MCF 10A (cell line): ENCODE data around the gene HTR1B. TPM values are rescaled to one million over a fixed set of nuclear protein-coding genes. Genes with fewer than 3 reads are reported as not detected.
A peak's percentile ranks its signal among the peaks of the same experiment; 100 is the strongest.

Experiments used
- BruUV-seq: library from RNA; stranded (reverse); fragments of 400-500 nt; replicated peaks from 2 replicates; lab custom pipeline; 2021; lab: Mats Ljungman, UMichigan
- CTCF ChIA-PET: fragments of 300-600 bp; sonication (Branson Sonifier 250); formaldehyde crosslinking; extraction: SDS; loops from one replicate; lab custom pipeline; 2021; ENCODE audit warnings: antibody characterized with exemption, inconsistent platforms; lab: Yijun Ruan, JAX
- POLR2A ChIA-PET: fragments of 300-600, 350-650 bp; sonication (Branson Sonifier 250); formaldehyde crosslinking; extraction: SDS; loops from one replicate; lab custom pipeline; 2020; ENCODE audit warnings: antibody characterized with exemption, inconsistent platforms; lab: Yijun Ruan, JAX
- DNase-seq: peaks from one replicate; pipeline ENCODE4 v3.0.0-alpha.2; 2018; ENCODE audit not compliant: unreplicated experiment
- H3K27ac Mint-ChIP-seq: one replicate; pipeline ENCODE4 v1.8.0; 2022; ENCODE audit warnings: mild to moderate bottlenecking, low read depth, mixed read lengths; ENCODE audit not compliant: unreplicated experiment
- H3K27me3 Mint-ChIP-seq: one replicate; pipeline ENCODE4 v1.8.0; 2022; ENCODE audit warnings: mixed read lengths; ENCODE audit not compliant: insufficient read depth, unreplicated experiment
- H3K36me3 Mint-ChIP-seq: one replicate; pipeline ENCODE4 v1.8.0; 2022; ENCODE audit warnings: mild to moderate bottlenecking, moderate library complexity, mixed read lengths; ENCODE audit not compliant: insufficient read depth, unreplicated experiment
- H3K4me1 Mint-ChIP-seq: one replicate; pipeline ENCODE4 v1.8.0; 2022; ENCODE audit warnings: mixed read lengths; ENCODE audit not compliant: insufficient read depth, unreplicated experiment
- H3K4me3 Mint-ChIP-seq: one replicate; pipeline ENCODE4 v1.8.0; 2022; ENCODE audit warnings: mild to moderate bottlenecking, moderate library complexity, mixed read lengths; ENCODE audit not compliant: unreplicated experiment
- H3K9me3 Mint-ChIP-seq: one replicate; pipeline ENCODE4 v1.8.0; 2022; ENCODE audit warnings: mixed read lengths; ENCODE audit not compliant: unreplicated experiment
- intact Hi-C: fragments of 100-400 bp; cut with micrococcal nuclease; formaldehyde crosslinking; loops from 2 replicates; pipeline ENCODE4 v1.14.1; 2022
- total RNA-seq: library from RNA; stranded (reverse); gene quantifications from 2 replicates; pipeline ENCODE4 v1.2.3, GENCODE V29; 2022
- TF ChIP-seq, protein P1 (sequence below): fragments of 200-600 bp; IDR thresholded peaks from one replicate; pipeline ENCODE4 v1.8.0; 2022; ENCODE audit warnings: antibody characterized with exemption, mild to moderate bottlenecking; ENCODE audit not compliant: unreplicated experiment

The HTR1B gene
- total RNA-seq, 1 experiment from 2014 or later, result not detected

DNA sequence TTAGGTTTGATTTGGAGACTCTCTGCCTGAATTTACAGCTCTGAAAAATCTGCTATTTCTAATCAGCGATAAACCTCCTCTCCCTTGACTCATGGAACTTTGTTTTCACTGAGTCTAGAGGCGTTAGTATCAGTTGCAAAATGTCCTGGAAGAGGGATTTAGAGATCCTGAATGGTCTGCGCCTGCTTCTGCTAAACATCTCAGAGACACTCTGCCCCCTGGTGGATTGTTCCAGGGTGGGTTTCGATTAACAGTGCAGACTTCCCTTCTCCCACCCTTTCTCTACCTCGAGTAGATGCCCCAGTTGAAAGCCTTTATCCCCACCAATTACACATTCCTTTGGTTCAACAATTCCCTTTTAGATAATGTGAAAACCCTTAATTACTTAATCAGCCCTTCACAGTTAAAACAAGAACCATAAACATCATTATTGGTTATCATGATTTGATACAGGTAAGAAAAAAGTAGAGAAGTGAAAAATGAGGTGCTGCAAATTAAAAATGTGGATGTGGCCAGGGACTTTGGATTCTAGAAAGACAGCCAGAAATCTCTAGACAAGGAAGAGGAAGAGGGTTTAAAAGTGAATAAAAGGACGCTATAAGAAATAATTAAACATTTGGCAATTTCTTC is 5.5 kb downstream of the HTR1B start:
- intact Hi-C loops, result loop anchor here (1.0 to 10.0 kb wide), 4 partner anchors 513 to 1565 kb away; no protein-coding TSS in a partner anchor
- CTCF ChIA-PET, result interaction anchor here (0.6 to 3.1 kb wide), 25 partner anchors 7 to 1565 kb away, joined by 3 to 14 read pairs (median 3); no protein-coding TSS in a partner anchor
- H3K36me3 Mint-ChIP-seq, result peaks cover 5% of the 10 kb centered on the region
- no peaks in the 10 kb centered on the region for H3K27me3 Mint-ChIP-seq
- POLR2A ChIA-PET, result interaction anchor here (0.7 to 1.3 kb wide), 3 partner anchors 14 to 926 kb away, joined by 3 to 6 read pairs (median 5); no protein-coding TSS in a partner anchor
- no TSS peak for BruUV-seq
- peak; percentile 95 for DNase-seq
- TF ChIP-seq, protein P1, sequence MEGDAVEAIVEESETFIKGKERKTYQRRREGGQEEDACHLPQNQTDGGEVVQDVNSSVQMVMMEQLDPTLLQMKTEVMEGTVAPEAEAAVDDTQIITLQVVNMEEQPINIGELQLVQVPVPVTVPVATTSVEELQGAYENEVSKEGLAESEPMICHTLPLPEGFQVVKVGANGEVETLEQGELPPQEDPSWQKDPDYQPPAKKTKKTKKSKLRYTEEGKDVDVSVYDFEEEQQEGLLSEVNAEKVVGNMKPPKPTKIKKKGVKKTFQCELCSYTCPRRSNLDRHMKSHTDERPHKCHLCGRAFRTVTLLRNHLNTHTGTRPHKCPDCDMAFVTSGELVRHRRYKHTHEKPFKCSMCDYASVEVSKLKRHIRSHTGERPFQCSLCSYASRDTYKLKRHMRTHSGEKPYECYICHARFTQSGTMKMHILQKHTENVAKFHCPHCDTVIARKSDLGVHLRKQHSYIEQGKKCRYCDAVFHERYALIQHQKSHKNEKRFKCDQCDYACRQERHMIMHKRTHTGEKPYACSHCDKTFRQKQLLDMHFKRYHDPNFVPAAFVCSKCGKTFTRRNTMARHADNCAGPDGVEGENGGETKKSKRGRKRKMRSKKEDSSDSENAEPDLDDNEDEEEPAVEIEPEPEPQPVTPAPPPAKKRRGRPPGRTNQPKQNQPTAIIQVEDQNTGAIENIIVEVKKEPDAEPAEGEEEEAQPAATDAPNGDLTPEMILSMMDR, result peak; percentile 54
- H3K4me1 Mint-ChIP-seq, result peaks cover 11% of the 10 kb centered on the region
- peak overlapping the region; percentile 4 for H3K27ac Mint-ChIP-seq
- H3K4me3 Mint-ChIP-seq, result no peak overlapping the region
- no peaks in the 10 kb centered on the region for H3K9me3 Mint-ChIP-seq

DNA sequence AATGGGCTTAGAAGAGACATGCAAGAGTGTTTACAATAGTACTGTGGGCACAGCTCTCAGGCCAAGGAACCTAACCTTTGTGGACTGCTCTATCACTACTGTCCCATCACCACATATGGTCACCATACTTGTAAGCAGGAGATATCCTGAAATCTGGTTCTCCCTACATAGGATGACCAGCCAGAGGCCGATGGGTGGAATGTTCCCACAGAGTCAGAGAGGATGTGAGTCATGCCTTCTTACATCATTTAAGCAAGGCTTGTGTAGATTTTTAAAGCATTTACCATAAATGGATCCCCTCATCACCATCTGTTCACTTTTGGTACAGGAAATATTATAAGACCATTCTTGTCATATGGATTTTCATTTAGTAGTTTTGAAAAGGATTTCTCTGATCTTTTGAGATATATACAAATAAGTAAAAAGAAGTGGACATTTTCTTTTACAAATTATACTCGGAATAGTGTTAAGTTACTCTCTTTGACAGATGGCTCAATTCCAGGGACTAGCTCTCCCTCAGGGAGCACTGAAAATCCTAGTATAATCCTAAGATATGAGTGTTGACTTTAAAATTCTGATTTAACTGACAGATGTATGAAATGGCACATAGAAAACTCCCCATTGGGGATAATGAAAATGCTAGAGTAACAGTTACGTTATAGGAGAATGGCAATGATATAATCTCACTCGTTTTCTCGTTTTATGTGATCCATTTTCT is 6.6 kb downstream of the HTR1B start:
- Mint-ChIP-seq H3K4me3 (no peak overlapping the region), H3K36me3 (peaks cover 5% of the 10 kb centered on the region), H3K4me1 (peaks cover 11% of the 10 kb centered on the region), H3K9me3 (no peaks in the 10 kb centered on the region), H3K27ac (peak overlapping the region; percentile 79), H3K27me3 (no peaks in the 10 kb centered on the region)
- peak; percentile 96 for DNase-seq
- CTCF ChIA-PET, result interaction anchor here (0.6 to 3.1 kb wide), 15 partner anchors 10 to 1563 kb away, joined by 3 to 14 read pairs (median 3); no protein-coding TSS in a partner anchor
- POLR2A ChIA-PET, result interaction anchor here (0.7 to 1.3 kb wide), 2 partner anchors 774 to 925 kb away, joined by 3 to 6 read pairs; no protein-coding TSS in a partner anchor
- BruUV-seq, result TSS peak; percentile 98
- intact Hi-C loops, result loop anchor here (1.0 to 10.0 kb wide), 4 partner anchors 512 to 1563 kb away; no protein-coding TSS in a partner anchor
- TF ChIP-seq, protein P1, result no peak

GRCh38 chr6:77455271-77455670 is 8.0 kb downstream of the HTR1B start:
- intact Hi-C loops, result loop anchor here (10.0 kb wide), 1 partner anchor 510 kb away; no protein-coding TSS in a partner anchor
- H3K4me1 Mint-ChIP-seq, result peaks cover 11% of the 10 kb centered on the region
- no peaks in the 10 kb centered on the region for H3K9me3 Mint-ChIP-seq
- no peaks in the 10 kb centered on the region for H3K27me3 Mint-ChIP-seq
- BruUV-seq, result no TSS peak
- peaks cover 5% of the 10 kb centered on the region for H3K36me3 Mint-ChIP-seq
- ChIA-PET CTCF (interaction anchor here (1.1 to 3.1 kb wide), 3 partner anchors 9 to 1520 kb away, joined by 3 to 14 read pairs (median 5); no protein-coding TSS in a partner anchor), POLR2A (interaction anchor here (0.7 to 1.7 kb wide), 2 partner anchors 11 to 1225 kb away, joined by 3 read pairs; no protein-coding TSS in a partner anchor)
- TF ChIP-seq, protein P1, result no peak
- H3K4me3 Mint-ChIP-seq, result no peak overlapping the region
- peak overlapping the region; percentile 79 for H3K27ac Mint-ChIP-seq
- DNase-seq, result no peak
